Jurkat, Clone E6-1 (cell line): ENCODE results near the gene PYGM.

ENCODE experiments used
- DNase-seq: peaks from one replicate; pipeline ENCODE4 v3.0.0-alpha.2; 2011; ENCODE audit warnings: low read depth, low spot score
- H3K4me3 ChIP-seq: 2 replicates; pipeline ENCODE4 v1.5.1; 2011; ENCODE audit warnings: mild to moderate bottlenecking, low read length, control low read depth, moderate library complexity

The PYGM gene

GRCh38 chr11:64793271-64794160 is 33.7 kb upstream of the PYGM start:
- no peak overlapping the region for H3K4me3 ChIP-seq
- no peak for DNase-seq

GRCh38 chr11:64792482-64792881 is 32.7 kb upstream of the PYGM start:
- DNase-seq: no peak
- H3K4me3 ChIP-seq: no peak overlapping the region

- DNase-seq: no peak
- H3K4me3 ChIP-seq: no peak overlapping the region
These were observed 32.1 kb upstream of the PYGM start for GRCh38 chr11:64791781-64792291.

- no peak overlapping the region for H3K4me3 ChIP-seq
- no peak for DNase-seq
These were observed 30.7 kb upstream of the PYGM start for GRCh38 chr11:64790205-64791095.

- no peak for DNase-seq
- no peak overlapping the region for H3K4me3 ChIP-seq
These were observed 29.8 kb upstream of the PYGM start for GRCh38 chr11:64789331-64790204.

GRCh38 chr11:64788321-64789215 is 28.8 kb upstream of the PYGM start:
- no peak for DNase-seq

GRCh38 chr11:64787526-64788320 is 27.9 kb upstream of the PYGM start:
- H3K4me3 ChIP-seq: no peak overlapping the region
- no peak for DNase-seq

More at GRCh38 chr11:64788321-64789215, 28.8 kb upstream of the PYGM start:
- no peak overlapping the region for H3K4me3 ChIP-seq

- no peak overlapping the region for H3K4me3 ChIP-seq
- no peak for DNase-seq
These were observed 26.5 kb upstream of the PYGM start for GRCh38 chr11:64786308-64786707.

GRCh38 chr11:64784813-64785581 is 25.2 kb upstream of the PYGM start:
- no peak overlapping the region for H3K4me3 ChIP-seq
- DNase-seq: no peak

GRCh38 chr11:64778473-64779298 is 18.9 kb upstream of the PYGM start, which contains the start of gene SF1:
SF1 (minus strand) TSS chr11:64778542; CDS start chr11:64778392, 150 bp downstream.
- DNase-seq: peak; percentile 100
- peak within 1 kb of the TSS; percentile 92 for H3K4me3 ChIP-seq

- peak overlapping the region; percentile 63 for H3K4me3 ChIP-seq
- no peak for DNase-seq
These were observed 18.4 kb upstream of the PYGM start for GRCh38 chr11:64778223-64778472.

- DNase-seq: peak; percentile 64
- H3K4me3 ChIP-seq: peak overlapping the region; percentile 92
These were observed 17.9 kb upstream of the PYGM start for GRCh38 chr11:64777449-64778222.

GRCh38 chr11:64776875-64777274 is 17.1 kb upstream of the PYGM start:
- H3K4me3 ChIP-seq: peak overlapping the region; percentile 92

GRCh38 chr11:64776425-64776824 is 16.7 kb upstream of the PYGM start:
- peak overlapping the region; percentile 92; the same call in 1 of the 2 replicates for H3K4me3 ChIP-seq
- no peak for DNase-seq

More at GRCh38 chr11:64776875-64777274, 17.1 kb upstream of the PYGM start:
- no peak for DNase-seq

- H3K4me3 ChIP-seq: no peak overlapping the region
- DNase-seq: no peak
These were observed 14.4 kb upstream of the PYGM start for GRCh38 chr11:64774144-64774543.
